ENCODE data around the gene CRIM1.

The CRIM1 gene

GRCh38 chr2:36333350-36334012 is 22.1 kb upstream of the CRIM1 start (continued):
- TF ChIP-seq ESRRG (CRISPR knock-in tag; IDR thresholded peaks at IDR 0.05) (no peak), ZFP3 (CRISPR knock-in tag; IDR thresholded peaks at IDR 0.05) (no peak), ZC3H10 (CRISPR knock-in tag; IDR thresholded peaks at IDR 0.05) (no peak)

- TF ChIP-seq CREB5 (CRISPR knock-in tag; IDR thresholded peaks at IDR 0.05; ENCODE audit: low read depth): no peak
- TF ChIP-seq ZFP3 (CRISPR knock-in tag; IDR thresholded peaks at IDR 0.05): no peak
- TF ChIP-seq ZNF8 (CRISPR knock-in tag; IDR thresholded peaks at IDR 0.05): no peak
- ATAC-seq: no peak
Observed at GRCh38 chr2:36335597-36335996, 20.0 kb upstream of the CRIM1 start.

- TF ChIP-seq OSR1 (CRISPR knock-in tag; IDR thresholded peaks at IDR 0.05): no peak
- no peak for TF ChIP-seq CSDC2 (CRISPR knock-in tag; IDR thresholded peaks at IDR 0.05)
- TF ChIP-seq PPARA (CRISPR knock-in tag; IDR thresholded peaks at IDR 0.05; ENCODE audit: borderline replicate concordance): no peak
- no peak for TF ChIP-seq POU6F1 (CRISPR knock-in tag; IDR thresholded peaks at IDR 0.05; ENCODE audit: borderline replicate concordance, low read depth)
- TF ChIP-seq ZNF70 (CRISPR knock-in tag; IDR thresholded peaks at IDR 0.05): no peak
- no peak for TF ChIP-seq CSRNP3 (CRISPR knock-in tag; IDR thresholded peaks at IDR 0.05)
- no peak for TF ChIP-seq ZNF8 (CRISPR knock-in tag; IDR thresholded peaks at IDR 0.05)
- no peak for TF ChIP-seq ZNF565 (CRISPR knock-in tag; conservative IDR thresholded peaks at IDR 0.05; ENCODE audit: low read depth)
- no peak for TF ChIP-seq CREB5 (CRISPR knock-in tag; IDR thresholded peaks at IDR 0.05; ENCODE audit: low read depth)
- no peak for TF ChIP-seq TCF4 (CRISPR knock-in tag; IDR thresholded peaks at IDR 0.05; ENCODE audit: borderline replicate concordance)
- no peak for TF ChIP-seq ZFP3 (CRISPR knock-in tag; IDR thresholded peaks at IDR 0.05)
- no peak for TF ChIP-seq RARB (CRISPR knock-in tag; IDR thresholded peaks at IDR 0.05)
- ATAC-seq: no peak
Observed at GRCh38 chr2:36336321-36336720, 19.3 kb upstream of the CRIM1 start.

- ATAC-seq: no peak
- no peak for TF ChIP-seq ARNTL (CRISPR knock-in tag; IDR thresholded peaks at IDR 0.05; ENCODE audit: borderline replicate concordance, low read depth)
- TF ChIP-seq CSDC2 (CRISPR knock-in tag; IDR thresholded peaks at IDR 0.05): no peak
- TF ChIP-seq TCF4 (CRISPR knock-in tag; IDR thresholded peaks at IDR 0.05; ENCODE audit: borderline replicate concordance): no peak
- no peak for TF ChIP-seq ZC3H10 (CRISPR knock-in tag; IDR thresholded peaks at IDR 0.05)
- no peak for TF ChIP-seq ESRRG (CRISPR knock-in tag; IDR thresholded peaks at IDR 0.05)
- no peak for TF ChIP-seq TOX (CRISPR knock-in tag; IDR thresholded peaks at IDR 0.05; ENCODE audit: borderline replicate concordance)
- TF ChIP-seq TSHZ2 (CRISPR knock-in tag; IDR thresholded peaks at IDR 0.05): no peak
- no peak for TF ChIP-seq GLIS3 (CRISPR knock-in tag; IDR thresholded peaks at IDR 0.05)
Observed at GRCh38 chr2:36337354-36337753, 18.2 kb upstream of the CRIM1 start.
